PC-3 (cell line): ENCODE data around the gene ADCY9.

Experiments
- EZH2 ChIP-seq: fragments of 300-600 bp; sonication (generic); IDR thresholded peaks from one replicate; pipeline ENCODE4 v1.6.1; 2017; ENCODE audit warnings: antibody characterized with exemption, mild to moderate bottlenecking, low read length; ENCODE audit not compliant: unreplicated experiment
- EZH2phosphoT487 ChIP-seq: fragments of 300-600 bp; sonication (generic); IDR thresholded peaks from 2 replicates; pipeline ENCODE4 v1.6.1; 2018; ENCODE audit warnings: mild to moderate bottlenecking, antibody characterized with exemption, low read length, borderline replicate concordance
- TF ChIP-seq, protein P1 (sequence below): fragments of 300-600 bp; sonication (generic); conservative IDR thresholded peaks from 2 replicates; pipeline ENCODE4 v1.5.1; 2017; ENCODE audit warnings: antibody characterized with exemption, low read depth, mild to moderate bottlenecking, low read length

DNA sequence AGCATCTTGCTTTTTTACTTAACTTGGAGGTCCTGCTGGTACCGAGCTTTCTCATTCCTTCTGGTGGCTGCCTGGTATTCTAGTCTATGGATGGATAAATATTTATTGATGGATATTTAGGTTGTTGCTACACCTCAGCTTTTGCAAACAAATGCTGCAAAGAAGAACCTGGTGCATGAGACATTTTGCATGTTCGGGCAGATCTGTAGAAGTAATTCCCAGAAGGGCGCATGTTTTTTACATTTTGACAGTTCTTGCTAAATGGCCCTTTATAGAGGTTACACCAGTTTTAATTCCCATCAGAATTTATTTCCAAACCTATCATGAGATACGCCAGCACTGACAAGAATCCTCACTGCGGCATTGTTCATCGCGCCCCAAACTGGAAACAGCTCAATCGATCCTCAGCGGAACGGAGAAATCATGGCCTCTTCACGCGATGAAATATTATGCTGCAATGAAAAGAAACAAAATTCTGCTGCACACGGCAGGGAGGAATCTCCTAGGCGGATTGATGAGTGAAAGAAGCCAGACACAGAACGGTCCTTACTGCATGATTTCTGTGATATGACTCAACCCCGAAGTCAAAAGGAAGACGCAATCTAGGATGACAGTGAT lies 167.8 kb downstream of the ADCY9 start:
- TF ChIP-seq, protein P1, sequence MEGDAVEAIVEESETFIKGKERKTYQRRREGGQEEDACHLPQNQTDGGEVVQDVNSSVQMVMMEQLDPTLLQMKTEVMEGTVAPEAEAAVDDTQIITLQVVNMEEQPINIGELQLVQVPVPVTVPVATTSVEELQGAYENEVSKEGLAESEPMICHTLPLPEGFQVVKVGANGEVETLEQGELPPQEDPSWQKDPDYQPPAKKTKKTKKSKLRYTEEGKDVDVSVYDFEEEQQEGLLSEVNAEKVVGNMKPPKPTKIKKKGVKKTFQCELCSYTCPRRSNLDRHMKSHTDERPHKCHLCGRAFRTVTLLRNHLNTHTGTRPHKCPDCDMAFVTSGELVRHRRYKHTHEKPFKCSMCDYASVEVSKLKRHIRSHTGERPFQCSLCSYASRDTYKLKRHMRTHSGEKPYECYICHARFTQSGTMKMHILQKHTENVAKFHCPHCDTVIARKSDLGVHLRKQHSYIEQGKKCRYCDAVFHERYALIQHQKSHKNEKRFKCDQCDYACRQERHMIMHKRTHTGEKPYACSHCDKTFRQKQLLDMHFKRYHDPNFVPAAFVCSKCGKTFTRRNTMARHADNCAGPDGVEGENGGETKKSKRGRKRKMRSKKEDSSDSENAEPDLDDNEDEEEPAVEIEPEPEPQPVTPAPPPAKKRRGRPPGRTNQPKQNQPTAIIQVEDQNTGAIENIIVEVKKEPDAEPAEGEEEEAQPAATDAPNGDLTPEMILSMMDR = no peak
- TF ChIP-seq EZH2 (no peak), EZH2phosphoT487 (no peak)
